IPS-20b (cell line): Measurements from ENCODE around the gene VPS13D.

Experiments
- H3K27ac ChIP-seq: one replicate; pipeline ENCODE4 v1.5.1; 2013; ENCODE audit warnings: low read length
- H3K27me3 ChIP-seq: 2 replicates; pipeline ENCODE4 v1.6.1; 2013; ENCODE audit warnings: mild to moderate bottlenecking, low read length, inconsistent platforms; ENCODE audit not compliant: insufficient read depth
- H3K36me3 ChIP-seq: 2 replicates; pipeline ENCODE4 v1.6.1; 2013; ENCODE audit warnings: low read depth, mild to moderate bottlenecking, inconsistent platforms, low read length, moderate library complexity; ENCODE audit not compliant: insufficient read depth
- H3K4me1 ChIP-seq: 2 replicates; pipeline ENCODE4 v1.6.1; 2013; ENCODE audit warnings: mild to moderate bottlenecking, control low read depth, inconsistent platforms, low read length, moderate library complexity; ENCODE audit not compliant: insufficient read depth
- H3K4me3 ChIP-seq: 2 replicates; pipeline ENCODE4 v1.5.1; 2013; ENCODE audit warnings: mild to moderate bottlenecking, low read length, inconsistent platforms
- H3K9ac ChIP-seq: 2 replicates; pipeline ENCODE4 v1.6.1; 2013; ENCODE audit warnings: low read depth, mild to moderate bottlenecking, inconsistent platforms, low read length, moderate library complexity
- H3K9me3 ChIP-seq: 2 replicates; pipeline ENCODE4 v1.6.1; 2013; ENCODE audit warnings: mild to moderate bottlenecking, low read depth, low read length, inconsistent platforms; ENCODE audit not compliant: insufficient read depth

The VPS13D gene

DNA sequence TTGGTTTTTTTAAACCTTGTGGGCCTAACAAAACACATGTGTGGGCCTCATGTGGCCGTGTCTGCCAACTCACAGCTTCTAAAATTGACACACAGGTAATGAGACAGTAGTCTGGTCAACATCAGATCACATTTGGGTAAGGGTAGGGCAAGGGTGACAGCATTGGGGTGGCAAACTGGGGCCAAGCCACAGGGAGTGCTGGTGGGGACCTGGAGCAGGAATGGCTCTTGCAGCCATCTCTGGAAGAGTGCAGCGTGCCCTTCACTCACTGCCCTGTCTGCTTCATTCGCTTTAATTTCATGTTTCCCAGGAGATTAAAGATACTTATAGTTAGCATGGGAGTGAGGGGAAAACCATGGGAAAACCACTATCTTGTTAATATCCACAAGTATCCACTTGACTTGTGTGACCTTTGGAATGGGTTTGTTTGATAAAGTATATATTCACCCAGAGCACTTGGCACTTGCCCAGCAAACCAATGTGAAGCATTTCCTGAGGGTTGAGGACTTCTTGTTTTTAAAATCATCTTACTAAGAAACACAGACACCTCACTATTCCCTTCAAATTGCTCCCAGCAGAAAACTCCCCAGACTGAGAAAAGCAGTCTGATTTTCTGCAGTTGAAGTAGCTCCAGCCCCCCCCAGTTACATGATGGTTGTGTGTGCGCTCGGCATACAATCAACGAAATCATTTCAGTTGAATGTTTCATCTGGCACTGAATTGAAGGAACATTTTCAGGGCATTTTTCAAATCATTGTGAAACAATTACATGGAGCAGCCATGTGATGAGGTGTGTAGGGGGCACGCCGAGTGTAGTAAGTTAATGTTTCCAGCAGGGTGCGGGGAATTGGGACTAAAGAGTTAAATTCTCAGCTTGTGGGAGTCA, 175.7 kb downstream of the VPS13D start:
- Histone ChIP-seq H3K9ac (no peak overlapping the region), H3K4me3 (no peak overlapping the region), H3K27ac (no peak overlapping the region), H3K9me3 (no peaks in the 10 kb centered on the region), H3K4me1 (no peaks in the 10 kb centered on the region), H3K27me3 (no peaks in the 10 kb centered on the region), H3K36me3 (peaks cover 30% of the 10 kb centered on the region)

- H3K9ac ChIP-seq = no peak overlapping the region
- H3K9me3 ChIP-seq = no peaks in the 10 kb centered on the region
- no peaks in the 10 kb centered on the region for H3K4me1 ChIP-seq
- H3K27ac ChIP-seq = no peak overlapping the region
- peaks cover 30% of the 10 kb centered on the region for H3K36me3 ChIP-seq
- H3K4me3 ChIP-seq = no peak overlapping the region
- no peaks in the 10 kb centered on the region for H3K27me3 ChIP-seq
Observed at GRCh38 chr1:12406211-12407021, 176.6 kb downstream of the VPS13D start.

- Histone ChIP-seq H3K9me3 (no peaks in the 10 kb centered on the region), H3K27me3 (no peaks in the 10 kb centered on the region), H3K4me3 (no peak overlapping the region), H3K4me1 (no peaks in the 10 kb centered on the region), H3K36me3 (peaks cover 30% of the 10 kb centered on the region), H3K27ac (no peak overlapping the region), H3K9ac (no peak overlapping the region)
Observed at GRCh38 chr1:12407050-12407961, 177.5 kb downstream of the VPS13D start.

GRCh38 chr1:12407962-12408454, 178.2 kb downstream of the VPS13D start:
- peaks cover 30% of the 10 kb centered on the region for H3K36me3 ChIP-seq
- H3K27ac ChIP-seq = no peak overlapping the region
- no peaks in the 10 kb centered on the region for H3K4me1 ChIP-seq
- no peak overlapping the region for H3K4me3 ChIP-seq
- H3K9ac ChIP-seq = no peak overlapping the region
- H3K9me3 ChIP-seq = no peaks in the 10 kb centered on the region
- no peaks in the 10 kb centered on the region for H3K27me3 ChIP-seq

DNA sequence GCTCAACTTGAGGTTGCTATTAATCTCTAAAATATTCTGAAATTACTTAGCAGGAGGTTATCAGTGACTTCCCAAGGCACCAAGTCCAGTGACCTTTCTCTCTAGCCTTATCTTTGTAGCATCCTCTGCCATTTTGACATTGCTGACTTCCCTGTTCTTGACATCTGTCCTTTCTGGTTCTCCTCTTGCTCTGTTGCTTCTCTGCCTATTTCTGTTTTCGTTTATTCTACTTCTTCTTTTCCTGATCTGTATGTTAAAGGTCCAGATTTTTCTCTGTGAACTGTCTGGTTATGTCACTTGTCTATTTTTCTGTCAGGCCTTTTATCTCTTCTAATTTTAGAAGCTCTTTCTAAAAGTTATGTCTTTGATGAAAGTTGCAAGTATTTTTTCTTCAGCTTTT, 178.8 kb downstream of the VPS13D start:
- no peak overlapping the region for H3K4me3 ChIP-seq
- H3K9me3 ChIP-seq = no peaks in the 10 kb centered on the region
- H3K27me3 ChIP-seq = no peaks in the 10 kb centered on the region
- H3K9ac ChIP-seq = no peak overlapping the region
- H3K36me3 ChIP-seq = peaks cover 26% of the 10 kb centered on the region
- H3K4me1 ChIP-seq = no peaks in the 10 kb centered on the region
- H3K27ac ChIP-seq = no peak overlapping the region

DNA sequence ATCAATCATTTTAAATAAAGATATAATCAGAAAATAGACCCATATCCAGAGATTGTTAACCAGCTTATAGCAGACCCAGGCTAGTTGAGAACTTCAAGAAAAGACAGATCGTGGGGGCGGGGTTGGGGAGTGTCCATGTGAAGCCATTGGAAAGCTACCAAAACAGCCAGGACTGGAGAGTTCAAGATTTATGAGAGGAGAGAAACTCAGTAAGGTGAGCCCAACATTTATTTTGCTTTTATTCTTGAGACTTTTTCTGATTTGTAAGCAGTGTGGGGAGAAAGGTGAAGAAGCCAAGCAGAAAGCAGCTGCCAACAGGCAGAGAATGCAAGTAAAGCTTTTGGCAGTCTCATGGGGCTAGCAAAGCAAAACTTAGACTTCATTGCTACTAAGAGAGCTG, 179.9 kb downstream of the VPS13D start:
- H3K27me3 ChIP-seq = no peaks in the 10 kb centered on the region
- no peak overlapping the region for H3K27ac ChIP-seq
- H3K36me3 ChIP-seq = peaks cover 17% of the 10 kb centered on the region
- no peaks in the 10 kb centered on the region for H3K9me3 ChIP-seq
- no peaks in the 10 kb centered on the region for H3K4me1 ChIP-seq
- H3K4me3 ChIP-seq = no peak overlapping the region
- no peak overlapping the region for H3K9ac ChIP-seq

DNA sequence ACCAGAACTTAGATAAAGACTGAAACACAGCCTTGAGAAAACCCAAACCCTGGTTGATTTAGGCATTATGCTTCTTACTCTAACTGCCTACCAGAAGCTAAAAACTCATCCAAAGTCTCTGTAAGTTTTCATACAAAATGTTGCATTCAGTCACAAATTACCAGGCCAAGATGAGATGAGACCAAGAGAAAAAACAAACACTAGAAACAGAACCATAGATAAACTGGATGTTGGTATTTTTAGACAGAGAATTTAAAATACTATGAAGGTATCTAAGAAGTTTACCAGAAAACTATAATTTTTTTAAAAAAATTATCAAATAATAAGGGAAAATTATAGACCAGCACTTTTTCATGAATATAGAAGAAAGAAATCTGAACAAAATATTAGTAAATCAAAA, 180.5 kb downstream of the VPS13D start:
- H3K4me3 ChIP-seq = no peak overlapping the region
- no peaks in the 10 kb centered on the region for H3K4me1 ChIP-seq
- no peak overlapping the region for H3K27ac ChIP-seq
- no peak overlapping the region for H3K9ac ChIP-seq
- H3K27me3 ChIP-seq = no peaks in the 10 kb centered on the region
- peaks cover 10% of the 10 kb centered on the region; the same call in 1 of the 2 replicates for H3K36me3 ChIP-seq
- H3K9me3 ChIP-seq = no peaks in the 10 kb centered on the region

DNA sequence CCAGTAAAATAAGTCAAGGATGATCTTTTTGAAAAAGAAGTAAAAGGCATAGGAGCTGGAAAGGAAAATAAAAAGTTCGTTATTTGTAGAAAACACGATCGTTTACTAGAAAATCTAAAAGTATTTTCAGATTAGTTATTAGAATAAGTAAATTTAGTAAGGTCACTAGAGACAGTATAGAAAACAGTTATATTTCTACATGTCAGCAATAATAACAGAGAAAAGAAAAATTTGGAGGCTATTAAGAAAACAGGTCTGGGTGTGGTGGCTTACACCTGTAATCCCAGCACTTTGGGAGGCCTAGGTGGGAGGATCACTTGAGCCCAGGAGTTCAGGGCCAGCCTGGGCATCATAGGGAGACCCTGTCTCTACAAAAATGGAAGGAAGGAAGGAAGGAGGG, 181.3 kb downstream of the VPS13D start:
- Histone ChIP-seq H3K4me3 (no peak overlapping the region), H3K9me3 (no peaks in the 10 kb centered on the region), H3K27ac (no peak overlapping the region), H3K27me3 (no peaks in the 10 kb centered on the region), H3K36me3 (peaks cover 11% of the 10 kb centered on the region; the same call in 1 of the 2 replicates), H3K9ac (no peak overlapping the region), H3K4me1 (no peaks in the 10 kb centered on the region)

DNA sequence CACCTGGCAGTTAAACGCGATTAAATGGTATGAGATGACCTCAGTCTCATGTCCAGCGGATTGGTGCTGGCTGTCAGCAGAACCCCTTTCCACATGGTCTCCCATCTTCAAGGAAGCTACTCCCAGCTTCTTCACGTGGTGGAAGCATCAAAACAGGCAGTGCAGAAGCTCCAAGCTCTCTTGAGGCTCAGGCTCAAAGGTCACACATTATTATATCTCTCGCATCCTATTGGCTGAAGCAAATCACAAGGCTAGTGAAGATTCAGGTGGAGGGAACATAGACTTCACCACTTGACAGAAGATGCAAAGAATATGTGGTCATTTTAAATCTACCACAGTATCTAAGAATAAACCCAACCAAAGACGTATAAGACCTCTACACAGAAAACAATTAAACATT, 181.9 kb downstream of the VPS13D start:
- no peaks in the 10 kb centered on the region for H3K4me1 ChIP-seq
- H3K36me3 ChIP-seq = peaks cover 18% of the 10 kb centered on the region
- H3K27me3 ChIP-seq = no peaks in the 10 kb centered on the region
- H3K4me3 ChIP-seq = no peak overlapping the region
- H3K9me3 ChIP-seq = no peaks in the 10 kb centered on the region
- no peak overlapping the region for H3K27ac ChIP-seq
- no peak overlapping the region for H3K9ac ChIP-seq

GRCh38 chr1:12412439-12412838, 182.6 kb downstream of the VPS13D start:
- Histone ChIP-seq H3K9ac (no peak overlapping the region), H3K27me3 (no peaks in the 10 kb centered on the region), H3K4me3 (no peak overlapping the region), H3K27ac (no peak overlapping the region), H3K9me3 (no peaks in the 10 kb centered on the region), H3K4me1 (no peaks in the 10 kb centered on the region), H3K36me3 (peaks cover 25% of the 10 kb centered on the region)
